ENCODE measurements around the gene KERA.

Gene KERA

GRCh38 chr12:91059211-91059610, 1.4 kb upstream of the KERA start:
- no peak for DNase-seq (ENCODE audit: low read depth)
- H3K4me3 ChIP-seq (ENCODE audit: low read depth, low read length): no peak overlapping the region
- TF ChIP-seq CTCF (IDR thresholded peaks at IDR 0.05; ENCODE audit: control insufficient read depth, extremely low read depth, insufficient read depth): no peak

DNA sequence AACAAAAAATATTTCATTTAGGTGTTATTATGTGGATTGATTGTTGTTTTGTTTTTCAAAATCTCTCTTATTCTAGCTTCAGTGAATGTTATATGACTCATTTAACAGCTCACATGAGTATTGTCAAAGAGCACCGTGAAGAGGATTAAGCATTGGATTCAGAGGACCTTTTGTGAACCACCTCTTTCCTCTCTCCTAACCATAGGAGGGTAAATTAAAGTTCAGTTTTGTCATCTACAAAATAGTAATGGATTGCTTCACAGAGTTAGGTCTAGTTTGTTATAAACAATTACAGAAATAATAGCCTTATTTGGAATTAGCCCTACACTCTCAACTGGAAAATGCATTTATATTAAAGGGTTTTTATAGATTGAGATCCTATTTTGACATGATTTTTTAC, 962 bp upstream of the KERA start:
- no peak for DNase-seq (ENCODE audit: low read depth)
- no peak for TF ChIP-seq CTCF (IDR thresholded peaks at IDR 0.05; ENCODE audit: control insufficient read depth, extremely low read depth, insufficient read depth)
- no peak overlapping the region for H3K4me3 ChIP-seq (ENCODE audit: low read depth, low read length)

- no peak for TF ChIP-seq CTCF (IDR thresholded peaks at IDR 0.05; ENCODE audit: control insufficient read depth, extremely low read depth, insufficient read depth)
- no peak overlapping the region for H3K4me3 ChIP-seq (ENCODE audit: low read depth, low read length)
- no peak for DNase-seq (ENCODE audit: low read depth)
Measured at GRCh38 chr12:91056488-91056887, 1.3 kb downstream of the KERA start.

GRCh38 chr12:91055976-91056375, 1.8 kb downstream of the KERA start:
- no peak overlapping the region for H3K4me3 ChIP-seq (ENCODE audit: low read depth, low read length)
- DNase-seq (ENCODE audit: low read depth): no peak
- no peak for TF ChIP-seq CTCF (IDR thresholded peaks at IDR 0.05; ENCODE audit: control insufficient read depth, extremely low read depth, insufficient read depth)

- H3K4me3 ChIP-seq (ENCODE audit: low read depth, low read length): no peak overlapping the region
- no peak for TF ChIP-seq CTCF (IDR thresholded peaks at IDR 0.05; ENCODE audit: control insufficient read depth, extremely low read depth, insufficient read depth)
- DNase-seq (ENCODE audit: low read depth): no peak
Measured at GRCh38 chr12:91053951-91054715, 3.7 kb downstream of the KERA start.

GRCh38 chr12:91052026-91052425, 5.8 kb downstream of the KERA start:
- TF ChIP-seq CTCF (IDR thresholded peaks at IDR 0.05; ENCODE audit: control insufficient read depth, extremely low read depth, insufficient read depth): no peak
- H3K4me3 ChIP-seq (ENCODE audit: low read depth, low read length): no peak overlapping the region
- DNase-seq (ENCODE audit: low read depth): no peak

- no peak overlapping the region for H3K4me3 ChIP-seq (ENCODE audit: low read depth, low read length)
- no peak for TF ChIP-seq CTCF (IDR thresholded peaks at IDR 0.05; ENCODE audit: control insufficient read depth, extremely low read depth, insufficient read depth)
- DNase-seq (ENCODE audit: low read depth): no peak
Measured at GRCh38 chr12:91044586-91044985, 13.2 kb downstream of the KERA start.
